Mesenteric fat pad (tissue), 1 donor: ENCODE data around the gene MATR3. TPM values are rescaled to one million over a fixed set of nuclear protein-coding genes. Genes with fewer than 3 reads are reported as not detected.
A peak's percentile ranks its signal among the peaks of the same experiment; 100 is the strongest.
"Not testable (repeated sequence)": the region's sequence is repeated elsewhere in the genome, so short reads cannot be mapped to it uniquely, and the experiment has no call there.

Experiments
- DNase-seq: peaks from one replicate; pipeline ENCODE4 v3.0.0-alpha.2; 2020; ENCODE audit warnings: low spot score
- total RNA-seq: library from RNA; stranded (reverse); fragmentation: NEBNext Ultra II Directional; extraction: Animal tissue kit (Norgen Biotek cat#: 25700); gene quantifications from one replicate; pipeline ENCODE4 v1.2.1, GENCODE V29; 2021
- donor health status: DM: yes; HTN: yes; CAD: no.

MATR3 gene
- total RNA-seq, 1 donor from 2014 or later = 115 TPM

GRCh38 chr5:139296198-139296597 is 2.7 kb downstream of the MATR3 start:
- DNase-seq = no peak

GRCh38 chr5:139296862-139297326 is 3.4 kb downstream of the MATR3 start:
- DNase-seq = no peak

- DNase-seq = no peak
Measured at GRCh38 chr5:139297439-139298133, 4.0 kb downstream of the MATR3 start.

GRCh38 chr5:139298242-139298641 is 4.7 kb downstream of the MATR3 start:
- DNase-seq = no peak

GRCh38 chr5:139299486-139299885 is 5.9 kb downstream of the MATR3 start:
- DNase-seq = no peak

- no peak for DNase-seq
Measured at GRCh38 chr5:139301808-139302499, 8.4 kb downstream of the MATR3 start.

GRCh38 chr5:139304391-139305324 is 11.1 kb downstream of the MATR3 start:
- no peak for DNase-seq

- DNase-seq = no peak
Measured at GRCh38 chr5:139306197-139306596, 12.7 kb downstream of the MATR3 start.

GRCh38 chr5:139306628-139307379 is 13.3 kb downstream of the MATR3 start:
- DNase-seq = no peak

GRCh38 chr5:139308797-139309196 is 15.3 kb downstream of the MATR3 start:
- no peak for DNase-seq

GRCh38 chr5:139310715-139311186 is 17.2 kb downstream of the MATR3 start:
- not testable (repeated sequence) for DNase-seq

GRCh38 chr5:139312075-139312474 is 18.5 kb downstream of the MATR3 start:
- no peak for DNase-seq

- DNase-seq = no peak
Measured at GRCh38 chr5:139314276-139314675, 20.7 kb downstream of the MATR3 start.

GRCh38 chr5:139315056-139315615 is 21.6 kb downstream of the MATR3 start:
- no peak for DNase-seq

GRCh38 chr5:139335811-139336210 is 42.3 kb downstream of the MATR3 start:
- DNase-seq = no peak

- DNase-seq = no peak
Measured at GRCh38 chr5:139340051-139340450, 46.5 kb downstream of the MATR3 start.

GRCh38 chr5:139341187-139341688 is 47.7 kb downstream of the MATR3 start:
- no peak for DNase-seq

- peak; percentile 99 for DNase-seq
Measured at GRCh38 chr5:139341689-139342422, 48.3 kb downstream of the MATR3 start, which contains the start of gene PAIP2. Gene PAIP2 (plus strand): TSS chr5:139341854. CDS start chr5:139363785, 21,931 bp downstream.

- no peak for DNase-seq
Measured at GRCh38 chr5:139342423-139342723, 48.8 kb downstream of the MATR3 start.

GRCh38 chr5:139343476-139343875 is 49.9 kb downstream of the MATR3 start:
- no peak for DNase-seq
